NCI-H345 (cell line): ENCODE data around the gene HJURP.

Experiments
- DNase-seq: peaks from one replicate; lab custom pipeline; 2025; lab: John Stamatoyannopoulos, UW

HJURP gene

GRCh38 chr2:233849607-233850271, 4.6 kb downstream of the HJURP start:
- DNase-seq = no peak

- DNase-seq = no peak
These were observed 6.1 kb downstream of the HJURP start for GRCh38 chr2:233848276-233848675.

- DNase-seq = no peak
These were observed 7.0 kb downstream of the HJURP start for GRCh38 chr2:233847248-233847898.

DNA sequence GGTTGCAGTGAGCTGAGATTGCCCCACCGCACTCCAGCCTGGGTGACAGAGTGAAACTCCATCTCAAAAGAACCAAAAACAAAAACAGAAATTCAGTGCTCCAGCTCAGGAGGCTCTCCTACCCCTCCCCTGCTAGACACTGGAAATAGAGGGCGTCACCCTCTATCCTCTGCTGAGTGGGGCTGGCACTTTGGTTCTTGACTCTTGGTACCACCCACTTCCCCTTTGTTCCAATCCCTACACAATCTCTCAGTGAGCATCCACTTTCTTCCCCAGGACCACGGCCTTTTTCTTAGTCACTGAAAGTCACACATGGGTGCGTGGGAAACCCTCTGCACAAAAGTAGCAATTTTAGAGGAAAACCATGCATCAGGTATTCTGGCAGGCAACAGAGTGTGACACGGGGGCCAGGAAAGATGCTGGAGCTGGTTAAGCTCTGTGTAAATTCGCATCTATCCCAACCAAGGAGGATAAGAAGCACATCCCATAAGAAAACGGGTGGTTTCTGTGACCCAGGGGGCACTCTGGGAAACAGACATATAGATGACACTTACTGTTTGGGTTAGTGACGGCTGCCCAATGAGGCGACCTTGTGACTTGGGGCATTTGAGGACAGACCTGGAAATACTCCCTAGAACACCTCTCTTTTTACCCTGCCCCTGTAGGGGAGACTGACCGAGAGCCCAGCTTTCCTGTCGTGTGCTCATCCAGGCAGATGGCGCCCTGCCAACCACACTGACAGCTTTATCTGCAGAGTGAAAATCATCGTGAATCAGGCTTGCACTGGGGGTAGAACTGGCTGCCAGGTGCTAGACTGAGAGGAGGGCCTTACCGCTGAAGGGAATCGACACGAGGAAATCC, 7.7 kb downstream of the HJURP start:
- DNase-seq = no peak

DNA sequence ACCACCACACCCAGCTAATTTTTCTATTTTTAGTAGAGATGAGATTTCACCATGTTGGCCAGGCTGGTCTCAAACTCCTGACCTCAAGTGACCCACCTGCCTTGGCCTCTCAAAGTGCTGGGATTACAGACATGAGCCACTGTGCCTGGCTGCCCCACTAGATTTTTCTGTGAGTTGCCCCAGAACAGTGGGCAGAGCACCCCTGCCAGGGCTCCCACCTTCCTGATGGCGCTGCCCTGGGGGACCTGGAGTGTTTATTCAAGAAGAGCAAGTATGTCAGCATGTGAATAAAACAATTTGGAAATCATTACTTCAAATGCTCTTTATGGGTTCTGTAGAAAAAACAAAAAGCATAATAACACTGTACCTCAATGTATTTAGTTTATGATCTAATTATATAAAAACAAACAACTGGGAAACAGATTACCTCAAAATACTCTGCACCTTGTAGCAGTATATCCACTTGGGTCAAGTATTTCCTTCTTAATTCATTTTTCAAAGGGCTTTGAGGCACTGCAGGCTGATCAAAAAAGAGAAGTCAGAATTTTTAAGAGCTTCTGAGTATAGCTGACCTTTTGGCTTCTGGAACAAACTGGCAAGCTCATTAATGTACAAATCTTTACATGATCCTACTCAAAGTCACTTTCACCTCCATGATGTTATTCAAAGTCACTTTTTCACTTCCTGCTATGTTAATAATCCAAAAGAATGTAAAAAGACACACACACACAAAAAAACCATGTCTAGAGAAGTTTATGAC, 8.9 kb downstream of the HJURP start:
- DNase-seq = no peak

GRCh38 chr2:233844836-233845235, 9.5 kb downstream of the HJURP start:
- DNase-seq = no peak

DNA sequence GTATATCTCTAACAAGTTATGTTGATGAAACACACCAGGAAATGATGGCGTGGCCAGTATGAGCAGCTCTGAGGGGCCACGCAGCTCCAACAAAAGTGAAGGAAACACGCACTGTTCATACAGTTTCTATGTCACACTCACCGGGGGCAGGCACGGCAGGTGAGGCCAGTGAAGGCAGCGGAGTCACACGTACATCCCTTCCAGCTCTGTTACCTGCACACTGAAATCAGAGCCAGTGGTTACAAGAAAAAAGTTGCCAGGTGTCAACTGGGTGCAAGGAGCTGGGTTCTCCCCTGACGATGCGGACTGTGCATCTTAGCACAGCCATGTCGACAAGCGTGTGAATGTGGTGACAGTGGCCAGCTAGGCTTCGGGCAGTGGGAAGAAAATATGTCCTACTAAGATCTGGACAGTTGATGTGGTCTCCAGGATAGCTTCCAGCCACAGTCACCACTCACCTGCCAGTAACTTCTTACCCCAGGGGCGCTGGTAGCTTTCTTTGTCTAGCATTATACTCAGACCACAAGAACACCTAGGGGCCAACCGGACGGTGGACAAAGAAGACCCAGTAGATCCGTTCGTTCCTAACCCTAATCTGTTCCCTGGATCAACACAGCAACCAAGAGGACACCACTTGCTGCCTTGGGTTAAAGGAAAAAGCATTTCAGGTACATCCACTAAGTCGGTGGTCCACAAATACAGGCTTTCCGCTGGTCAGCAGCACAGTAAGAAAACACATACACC, 10.1 kb downstream of the HJURP start:
- no peak for DNase-seq

- DNase-seq = no peak
These were observed 13.2 kb downstream of the HJURP start for GRCh38 chr2:233841183-233841582.

- no peak for DNase-seq
These were observed 13.8 kb downstream of the HJURP start for GRCh38 chr2:233840520-233840919.

DNA sequence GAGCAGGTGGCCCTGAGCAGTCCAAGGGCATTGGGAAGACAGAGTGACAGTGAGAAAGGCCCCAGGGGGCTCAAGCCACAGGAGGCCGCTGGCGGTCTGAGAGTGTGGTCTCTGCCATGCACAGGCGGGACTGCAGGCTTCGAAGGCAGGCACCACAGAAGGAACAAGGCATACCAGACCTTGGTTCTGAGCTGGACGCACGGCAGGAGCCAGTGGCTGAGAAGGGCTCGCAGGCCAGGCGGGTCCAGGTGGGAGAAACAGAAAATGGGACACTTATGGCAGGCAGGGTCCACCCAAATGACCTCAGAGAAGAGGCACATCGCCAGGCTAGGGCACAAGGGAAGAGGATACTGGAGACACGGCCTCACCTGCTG, 14.9 kb downstream of the HJURP start:
- no peak for DNase-seq

- no peak for DNase-seq
These were observed 15.4 kb downstream of the HJURP start for GRCh38 chr2:233838726-233839446.

DNA sequence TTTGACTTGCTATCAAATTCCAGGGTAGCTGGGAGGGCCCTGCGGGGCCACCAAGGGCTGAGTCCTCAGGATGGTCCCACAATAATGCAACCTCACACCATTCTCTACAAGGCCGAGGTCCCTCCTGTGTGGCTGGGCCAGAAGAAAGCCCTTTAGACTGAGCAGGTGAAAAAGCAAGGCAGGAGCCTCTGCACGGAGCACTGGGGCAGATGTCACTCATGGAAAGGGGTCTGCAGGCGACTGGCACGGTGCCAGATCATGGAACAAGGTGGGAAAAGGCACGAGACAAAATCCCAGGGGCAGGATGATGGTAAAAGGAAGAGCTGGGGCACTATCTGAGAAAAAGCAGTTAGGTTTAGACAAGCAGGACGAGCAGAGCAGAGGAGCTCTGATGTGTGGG, 16.1 kb downstream of the HJURP start:
- no peak for DNase-seq

- no peak for DNase-seq
These were observed 16.6 kb downstream of the HJURP start for GRCh38 chr2:233837694-233838229.

DNA sequence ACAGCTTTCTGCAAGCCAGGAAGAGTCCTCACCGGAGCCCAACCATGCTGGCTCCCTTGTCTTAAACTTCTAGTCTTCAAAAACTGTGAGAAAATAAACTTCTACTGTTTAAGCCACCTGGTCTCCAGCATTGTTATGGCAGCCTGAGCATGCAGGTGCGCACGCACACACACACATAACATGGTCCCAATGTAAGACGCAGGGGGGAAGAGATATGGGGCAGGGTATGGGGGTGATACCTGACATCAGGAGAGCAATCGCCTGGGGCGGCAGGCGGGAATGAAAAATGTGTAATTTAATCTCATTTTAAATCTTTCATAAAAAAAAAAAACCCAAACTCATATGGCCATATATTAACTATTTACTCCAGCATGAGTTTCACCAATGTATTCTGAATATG, 18.0 kb downstream of the HJURP start:
- DNase-seq = no peak

- DNase-seq = no peak
These were observed 18.8 kb downstream of the HJURP start for GRCh38 chr2:233835230-233836186.

- peak; percentile 57 for DNase-seq
These were observed 21.0 kb downstream of the HJURP start for GRCh38 chr2:233833345-233833744.

GRCh38 chr2:233832869-233833311, 21.4 kb downstream of the HJURP start:
- DNase-seq = peak; percentile 21

DNA sequence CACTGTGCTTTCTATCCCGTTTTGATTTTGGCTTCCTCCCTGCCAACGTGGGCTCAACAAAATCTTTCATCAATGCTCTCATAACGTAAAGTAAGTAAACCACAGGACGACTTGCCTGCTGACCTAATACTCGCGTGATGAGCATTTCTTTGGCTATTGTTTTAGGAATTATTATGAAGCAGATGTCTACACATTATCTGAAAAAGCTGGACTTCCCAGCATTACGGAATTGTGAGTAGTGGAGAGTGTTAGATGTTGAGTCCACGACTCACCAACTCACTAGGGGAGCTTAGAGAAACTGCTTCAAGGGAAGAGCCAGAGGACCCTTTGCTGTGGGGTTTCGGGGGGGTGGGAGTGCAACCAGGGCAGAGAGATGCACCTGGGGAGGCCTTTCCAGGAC, 21.9 kb downstream of the HJURP start:
- DNase-seq = no peak

DNA sequence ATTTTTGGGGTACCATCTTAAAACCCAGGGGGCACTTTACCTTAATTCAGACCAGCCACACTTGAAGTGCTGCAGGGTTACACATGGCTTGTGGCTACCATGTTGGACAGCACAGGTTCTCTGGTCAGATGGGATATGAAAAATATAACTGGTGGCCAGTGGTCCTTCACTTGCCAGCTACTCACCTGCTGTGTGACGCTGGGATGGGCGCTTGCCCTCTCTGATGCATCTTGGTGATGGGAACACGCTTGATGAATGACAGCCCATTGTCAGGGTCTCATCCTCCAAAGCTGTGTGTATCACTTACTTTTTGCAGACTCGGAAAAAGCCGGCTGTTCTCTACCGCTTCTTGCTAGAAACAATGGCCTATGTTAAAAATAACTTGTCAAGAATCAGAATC, 22.5 kb downstream of the HJURP start:
- DNase-seq = no peak
